GM12875 (cell line): ENCODE data around the gene SMAD5.
A peak's percentile ranks its signal among the peaks of the same experiment; 100 is the strongest.

Experiments used
- H3K4me3 ChIP-seq: one replicate; pipeline ENCODE4 v1.5.1; 2011; ENCODE audit warnings: low read depth, low read length, control low read depth
- CTCF ChIP-seq: IDR thresholded peaks from 2 replicates; pipeline ENCODE4 v1.5.1; 2011; ENCODE audit warnings: low read depth, mild to moderate bottlenecking, control low read depth, inconsistent platforms, low read length, moderate library complexity, borderline replicate concordance; ENCODE audit not compliant: insufficient read depth

SMAD5 gene

GRCh38 chr5:136208916-136209315, 76.3 kb downstream of the SMAD5 start:
- no peak for TF ChIP-seq CTCF
- H3K4me3 ChIP-seq, result no peak overlapping the region

- H3K4me3 ChIP-seq, result no peak overlapping the region
- no peak for TF ChIP-seq CTCF
These were observed 76.8 kb downstream of the SMAD5 start for GRCh38 chr5:136209346-136209910.

GRCh38 chr5:136210259-136210658, 77.6 kb downstream of the SMAD5 start:
- no peak overlapping the region for H3K4me3 ChIP-seq
- TF ChIP-seq CTCF, result no peak

GRCh38 chr5:136211282-136212040, 78.8 kb downstream of the SMAD5 start:
- no peak overlapping the region for H3K4me3 ChIP-seq
- no peak for TF ChIP-seq CTCF

- no peak overlapping the region for H3K4me3 ChIP-seq
- peak; percentile 92 for TF ChIP-seq CTCF
These were observed 79.6 kb downstream of the SMAD5 start for GRCh38 chr5:136212252-136212721.

GRCh38 chr5:136213919-136214493, 81.4 kb downstream of the SMAD5 start:
- no peak for TF ChIP-seq CTCF
- no peak overlapping the region for H3K4me3 ChIP-seq
